Measurements from ENCODE around the gene LRSAM1.

DNA sequence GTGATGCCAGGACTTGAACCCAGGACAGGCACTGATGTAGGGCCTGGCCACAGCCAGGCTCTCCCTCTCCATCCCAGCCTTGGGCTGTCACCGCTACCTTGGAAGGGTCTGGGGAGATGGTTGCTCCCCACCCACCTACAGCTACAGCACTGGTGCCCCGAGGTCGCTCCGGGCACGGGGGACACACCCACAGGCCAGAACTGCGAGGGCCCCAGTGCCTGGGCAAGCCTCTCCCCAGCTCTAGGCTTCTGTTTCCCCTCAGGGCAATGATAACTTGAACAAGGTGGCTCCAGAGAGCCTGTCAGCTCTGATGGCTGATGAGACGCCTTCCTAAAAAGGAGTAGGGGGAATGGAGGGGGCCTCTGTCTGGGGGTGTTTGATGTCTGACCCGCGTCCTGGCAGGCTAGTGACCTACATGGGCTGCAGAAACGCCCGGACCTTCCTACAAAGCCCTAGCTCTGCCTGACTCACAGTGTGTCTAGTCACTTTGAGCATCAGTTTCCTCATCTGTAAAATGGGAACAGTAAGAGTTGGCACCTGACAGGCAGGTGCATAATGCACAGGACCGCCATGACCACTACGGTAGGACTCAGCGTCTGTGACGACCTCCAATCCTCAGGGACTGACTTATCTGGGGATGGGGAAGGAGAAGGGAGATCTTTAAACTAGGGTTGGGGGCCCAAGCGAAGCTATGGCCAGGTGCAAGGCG lies 76.4 kb downstream of the LRSAM1 start:
- TF ChIP-seq RAD21 (IDR thresholded peaks at IDR 0.05; ENCODE audit: low read depth) (no peak), EP300 (IDR thresholded peaks at IDR 0.05; ENCODE audit: borderline replicate concordance) (no peak), TEAD4 (IDR thresholded peaks at IDR 0.05) (no peak), FOXM1 (IDR thresholded peaks at IDR 0.05; ENCODE audit: borderline replicate concordance, low read depth) (no peak)
- TF ChIP-seq, protein P1, sequence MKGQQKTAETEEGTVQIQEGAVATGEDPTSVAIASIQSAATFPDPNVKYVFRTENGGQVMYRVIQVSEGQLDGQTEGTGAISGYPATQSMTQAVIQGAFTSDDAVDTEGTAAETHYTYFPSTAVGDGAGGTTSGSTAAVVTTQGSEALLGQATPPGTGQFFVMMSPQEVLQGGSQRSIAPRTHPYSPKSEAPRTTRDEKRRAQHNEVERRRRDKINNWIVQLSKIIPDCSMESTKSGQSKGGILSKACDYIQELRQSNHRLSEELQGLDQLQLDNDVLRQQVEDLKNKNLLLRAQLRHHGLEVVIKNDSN (IDR thresholded peaks at IDR 0.05): no peak
